Ramos (cell line): Measurements from ENCODE around the gene CDKL1.
"Not testable (repeated sequence)": the region's sequence is repeated elsewhere in the genome, so short reads cannot be mapped to it uniquely, and the experiment has no call there.

ENCODE experiments used
- in situ Hi-C: fragments of 300-500 bp; cut with MboI; formaldehyde crosslinking; loops from one replicate; pipeline ENCODE4 v1.14.3; 2022; ENCODE audit warnings: low sequenced_read_pairs; ENCODE audit not compliant: unreplicated experiment

CDKL1 gene

DNA sequence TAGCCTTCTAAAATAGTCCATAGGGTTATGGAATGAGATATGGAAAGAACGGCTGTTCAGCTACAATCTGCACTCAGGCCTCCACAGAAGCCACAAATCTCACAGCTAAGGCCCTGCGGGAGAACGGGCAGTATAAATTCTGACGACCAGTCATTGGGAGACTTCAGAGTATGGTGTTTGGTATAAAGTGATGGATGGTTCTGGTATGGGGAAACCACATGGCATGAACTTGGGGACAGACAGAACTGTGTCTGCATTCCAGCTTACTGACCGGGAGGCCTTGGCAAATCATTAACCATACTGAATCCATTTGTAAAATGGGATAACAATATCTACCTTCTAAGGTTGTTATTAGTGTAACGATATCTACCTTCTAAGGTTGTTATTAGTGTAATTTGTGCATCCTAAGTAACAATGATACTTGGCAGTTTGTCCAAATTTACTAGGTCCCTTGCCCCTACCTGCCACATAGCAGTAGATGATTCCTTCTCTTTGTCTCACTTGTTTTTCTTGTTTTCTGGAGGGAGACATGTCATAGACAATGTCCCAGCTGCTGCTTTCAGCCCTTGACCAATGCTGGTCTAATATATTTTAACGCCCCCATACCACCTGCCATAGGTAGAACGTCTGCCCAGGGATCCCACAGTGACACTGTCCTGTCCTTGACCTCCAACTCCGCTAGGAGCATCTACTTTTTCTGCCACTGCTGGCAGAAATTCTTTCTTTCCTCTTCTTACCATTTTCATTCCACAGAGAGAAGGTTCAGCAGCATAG is 6.8 kb downstream of the CDKL1 start:
- in situ Hi-C loops: no loop called here

DNA sequence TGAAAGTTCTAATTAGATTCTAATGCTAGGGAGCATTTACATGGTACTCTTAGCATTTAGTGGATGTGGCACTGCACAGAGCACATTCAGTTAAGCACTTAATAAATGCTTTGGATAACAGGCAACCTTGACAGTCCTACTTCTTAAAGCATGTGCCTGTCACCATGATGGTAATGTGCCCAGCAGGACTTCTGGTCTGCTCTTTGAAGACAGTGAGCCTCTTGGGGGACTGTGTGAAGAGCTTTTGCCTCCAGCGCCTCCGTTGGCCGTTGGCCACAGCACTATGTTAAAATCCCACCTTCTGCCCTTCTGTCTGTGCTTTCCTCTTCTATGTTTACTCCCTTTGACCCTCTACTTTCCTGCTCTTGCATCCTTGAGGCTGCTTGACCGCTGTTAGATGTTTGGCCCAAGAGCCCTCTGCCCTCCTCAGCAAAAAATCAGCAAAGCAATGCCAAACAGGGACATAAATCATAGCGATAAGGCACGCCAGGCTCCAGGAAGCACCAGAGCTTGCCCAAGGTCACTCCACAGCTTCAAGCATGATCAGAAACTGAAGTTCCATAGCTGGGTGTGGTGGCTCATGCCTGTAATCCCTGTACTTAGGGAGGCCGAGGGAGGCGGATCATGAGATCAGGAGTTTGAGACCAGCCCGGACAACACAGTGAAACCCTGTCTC is 8.3 kb downstream of the CDKL1 start:
- in situ Hi-C loops: no loop called here

DNA sequence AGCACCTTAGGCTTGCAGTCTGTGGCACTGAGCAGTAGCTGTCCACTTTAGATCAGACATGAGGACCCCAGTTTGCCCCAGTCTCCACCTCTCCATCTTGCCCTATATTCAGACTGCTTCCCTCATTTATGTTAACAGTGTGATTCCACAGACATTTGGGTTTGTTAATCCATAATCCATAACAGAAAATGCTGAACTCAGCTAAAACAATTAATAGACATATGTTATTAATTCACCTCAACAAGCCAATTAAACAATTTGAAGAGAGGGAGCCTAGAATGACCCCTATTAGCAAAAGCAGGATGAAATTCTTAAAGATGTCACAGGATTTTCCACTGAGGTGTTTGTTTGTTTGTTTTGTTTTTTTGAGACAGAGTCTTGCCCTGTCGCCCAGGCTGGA is 9.1 kb downstream of the CDKL1 start:
- in situ Hi-C loops: no loop called here

DNA sequence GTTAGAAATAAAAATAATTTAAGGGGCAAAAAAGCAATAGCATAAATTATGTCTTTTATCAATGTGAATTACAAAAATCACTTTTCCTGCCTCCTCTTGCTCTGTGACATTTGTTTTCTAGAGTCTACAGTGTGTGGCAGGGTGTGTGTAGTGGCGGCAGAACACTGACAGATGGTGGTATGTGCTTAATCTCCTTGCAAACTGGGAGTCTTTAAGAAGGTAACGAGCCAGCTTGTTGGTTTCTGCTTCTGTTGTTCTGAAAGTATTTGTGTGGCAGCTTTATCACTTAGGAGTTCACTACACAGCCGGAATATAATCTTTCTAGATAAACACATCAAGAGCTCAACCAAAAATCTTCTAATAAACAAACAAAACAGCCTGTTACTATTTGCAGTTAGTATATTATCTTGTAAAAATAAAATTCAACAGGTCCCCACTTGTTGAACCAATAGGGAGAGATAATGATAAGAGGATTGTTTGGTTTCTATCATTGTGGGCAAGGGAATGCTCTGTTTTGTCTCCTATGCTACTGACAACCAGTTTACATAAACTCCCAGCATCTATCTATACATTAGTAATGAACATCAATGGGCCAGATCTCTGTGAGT is 13.0 kb downstream of the CDKL1 start:
- in situ Hi-C loops: no loop called here

DNA sequence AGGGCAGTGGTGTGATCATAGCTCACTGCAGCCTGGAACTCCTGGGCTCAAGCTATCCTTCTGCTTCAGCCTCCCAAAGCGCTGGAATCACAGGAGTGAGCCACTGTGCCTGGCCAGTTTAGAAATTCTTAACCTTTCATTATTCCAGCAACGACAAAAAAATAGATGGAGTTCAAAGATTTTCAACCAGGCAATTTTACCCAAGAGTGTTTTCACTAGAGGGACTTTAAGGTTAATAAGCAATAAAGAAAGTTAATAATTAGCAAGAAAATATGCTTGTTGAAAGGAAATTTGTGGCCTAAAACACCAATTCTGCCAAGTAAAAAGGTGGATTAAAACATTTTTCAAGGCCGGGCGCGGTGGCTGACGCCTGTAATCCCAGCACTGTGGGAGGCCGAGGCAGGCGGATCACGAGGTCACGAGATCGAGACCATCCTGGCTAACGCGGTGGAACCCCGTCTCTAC is 14.8 kb downstream of the CDKL1 start:
- in situ Hi-C loops: no loop called here

DNA sequence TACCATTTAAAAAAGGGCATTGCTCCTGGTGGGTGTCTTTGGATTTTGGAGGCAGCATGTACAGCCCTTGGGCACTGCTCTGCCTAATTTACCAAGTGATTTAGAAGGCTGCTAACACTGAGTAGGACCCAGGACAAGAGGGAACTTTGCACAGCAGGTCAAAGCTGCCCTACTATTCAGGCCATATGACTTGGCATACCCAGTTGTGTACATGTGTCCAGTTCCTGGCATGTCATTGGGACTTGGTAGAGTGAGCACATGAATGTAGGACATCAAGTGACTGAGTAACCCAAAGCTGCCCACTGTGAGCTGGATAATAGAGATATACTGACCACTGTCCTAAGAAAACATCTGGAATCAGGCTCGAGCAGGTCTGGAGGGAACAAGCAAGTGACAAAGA is 15.7 kb downstream of the CDKL1 start:
- in situ Hi-C loops: no loop called here

DNA sequence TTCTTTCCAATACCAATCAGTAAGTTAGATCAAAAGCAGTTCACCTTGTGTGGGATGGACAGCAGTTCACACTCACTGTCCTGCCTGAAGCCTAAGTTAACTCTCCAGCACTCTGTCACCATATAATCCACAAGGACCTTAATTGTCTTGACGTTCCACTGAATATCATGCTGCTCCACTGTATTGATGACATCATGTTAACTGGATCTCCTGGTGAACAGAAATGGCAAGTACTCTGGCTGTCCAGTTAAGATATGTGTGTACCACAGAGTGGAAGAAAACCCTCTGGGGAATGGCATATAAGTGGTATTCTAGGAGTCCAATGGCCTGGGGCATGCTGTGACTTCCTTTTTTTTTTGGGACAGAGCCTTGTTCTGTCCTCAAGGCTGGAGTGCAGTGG is 16.2 kb downstream of the CDKL1 start:
- in situ Hi-C loops: no loop called here

DNA sequence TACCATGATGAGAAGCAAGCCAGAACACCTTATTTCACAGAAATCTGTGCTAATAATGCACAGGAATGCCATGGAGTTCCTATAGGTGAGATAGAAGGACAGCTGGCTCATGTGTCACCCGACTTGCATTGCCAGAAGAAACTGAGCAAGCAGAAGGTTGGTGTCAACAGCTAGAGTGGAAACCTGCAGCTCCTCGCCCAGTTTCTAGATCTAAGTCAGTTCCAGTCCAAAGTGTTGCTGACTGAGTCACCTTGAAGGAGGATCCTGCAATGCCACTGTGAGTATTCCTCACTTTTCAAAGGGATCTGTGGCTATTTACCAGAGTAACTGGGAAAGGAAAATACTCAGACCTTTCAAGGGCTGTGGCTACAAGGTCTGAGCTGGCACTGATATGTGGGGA is 17.1 kb downstream of the CDKL1 start:
- in situ Hi-C loops: no loop called here

DNA sequence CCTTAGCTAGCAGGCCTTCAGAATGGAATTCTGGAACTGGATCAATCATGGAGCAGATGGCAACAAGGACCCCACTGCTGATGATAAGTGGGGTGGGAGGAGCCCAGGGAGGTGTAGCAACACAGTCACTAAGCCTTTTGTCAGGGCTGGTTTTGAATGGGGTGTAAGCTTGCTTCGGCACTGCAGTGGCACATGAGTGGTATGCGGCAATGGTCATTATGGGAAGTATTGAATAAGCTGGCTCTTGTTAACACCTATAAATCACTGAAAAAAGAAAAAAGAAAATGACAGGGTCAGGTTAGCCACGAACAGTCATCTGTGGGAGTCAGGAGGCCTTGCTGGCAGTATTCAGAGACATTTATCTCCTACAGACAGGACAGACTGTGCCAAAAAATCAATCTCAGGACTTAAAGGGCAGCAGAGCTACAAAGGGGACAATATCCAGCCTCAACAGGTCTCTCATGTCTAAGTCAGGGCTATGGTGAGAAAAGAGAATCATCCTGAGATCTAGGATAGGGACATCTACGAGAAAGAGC is 19.1 kb downstream of the CDKL1 start:
- in situ Hi-C loops: no loop called here

DNA sequence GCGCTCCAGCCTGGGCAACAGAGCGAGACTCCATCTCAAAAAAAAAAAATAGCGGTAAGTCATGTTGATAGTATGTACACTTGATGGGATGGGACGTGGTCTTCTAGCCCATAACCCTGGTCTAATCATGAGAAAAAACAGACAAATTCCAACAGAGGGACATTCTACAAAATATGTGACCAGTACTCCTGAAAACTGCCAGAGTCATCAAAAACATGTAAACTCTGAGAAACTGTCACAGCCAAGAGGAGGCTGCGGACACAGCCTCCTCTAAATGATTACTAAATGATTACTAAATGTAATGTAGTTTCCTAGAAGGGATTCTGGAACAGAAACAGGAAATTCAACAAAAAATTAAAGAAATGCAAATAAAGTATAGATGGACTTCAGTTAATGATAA is 20.9 kb downstream of the CDKL1 start:
- in situ Hi-C loops: no loop called here

DNA sequence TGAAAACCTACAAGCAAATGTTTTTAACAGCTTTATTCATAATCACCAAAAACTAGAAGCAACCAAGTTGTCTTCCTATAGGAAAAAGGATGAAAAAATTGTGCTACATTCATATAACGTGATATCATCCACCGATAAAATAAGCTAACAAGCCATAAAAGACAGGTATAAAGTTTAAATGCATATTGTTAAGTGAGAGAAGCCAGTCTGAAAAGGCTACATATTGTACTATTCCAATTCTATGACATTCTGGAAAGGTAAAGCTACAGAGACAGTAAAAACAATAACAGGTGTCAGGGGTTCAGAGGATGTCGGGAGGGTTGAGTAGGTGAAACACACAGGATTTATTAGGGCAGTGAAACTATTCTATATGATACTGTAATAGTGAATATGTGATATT is 22.7 kb downstream of the CDKL1 start:
- in situ Hi-C loops: no loop called here

DNA sequence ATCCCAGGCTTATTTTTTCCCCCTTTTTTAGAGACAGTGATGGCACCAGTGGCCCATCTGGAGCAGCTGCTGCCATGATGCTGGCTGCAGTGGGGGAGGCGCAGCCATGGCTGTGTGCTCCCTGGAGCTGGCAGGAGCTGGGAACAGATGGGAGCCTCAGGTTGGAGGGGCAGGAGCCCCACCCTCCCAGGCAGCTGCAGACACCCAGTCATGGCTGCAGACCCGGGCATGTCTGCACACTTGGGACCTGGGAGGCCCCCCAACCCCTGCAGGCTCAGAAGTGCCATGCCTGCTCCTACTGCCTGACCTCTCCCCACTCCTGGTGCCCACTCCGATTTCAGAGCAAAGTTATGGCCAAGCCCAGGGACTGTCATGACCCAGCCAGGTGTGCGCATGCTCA is 25.1 kb downstream of the CDKL1 start:
- in situ Hi-C loops: no loop called here

DNA sequence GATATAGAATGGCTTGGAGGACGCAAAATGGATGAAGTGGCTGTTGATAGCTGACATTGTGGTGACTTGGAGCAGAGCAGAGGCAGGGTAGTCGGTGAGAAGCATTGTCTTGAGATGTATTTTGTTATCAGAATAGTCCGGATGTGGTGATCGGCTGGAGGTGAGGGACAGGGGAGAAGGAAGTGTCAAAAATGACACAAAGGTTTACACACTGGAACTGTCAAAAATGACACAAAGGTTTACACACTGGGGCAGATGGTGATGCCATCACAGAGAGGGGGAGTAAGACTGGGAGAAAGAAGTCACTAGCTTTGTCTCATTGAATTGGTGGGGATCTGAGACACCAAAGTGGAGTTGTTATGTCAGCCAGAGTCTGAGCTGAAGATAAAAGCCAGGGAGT is 30.1 kb downstream of the CDKL1 start:
- in situ Hi-C loops: no loop called here

DNA sequence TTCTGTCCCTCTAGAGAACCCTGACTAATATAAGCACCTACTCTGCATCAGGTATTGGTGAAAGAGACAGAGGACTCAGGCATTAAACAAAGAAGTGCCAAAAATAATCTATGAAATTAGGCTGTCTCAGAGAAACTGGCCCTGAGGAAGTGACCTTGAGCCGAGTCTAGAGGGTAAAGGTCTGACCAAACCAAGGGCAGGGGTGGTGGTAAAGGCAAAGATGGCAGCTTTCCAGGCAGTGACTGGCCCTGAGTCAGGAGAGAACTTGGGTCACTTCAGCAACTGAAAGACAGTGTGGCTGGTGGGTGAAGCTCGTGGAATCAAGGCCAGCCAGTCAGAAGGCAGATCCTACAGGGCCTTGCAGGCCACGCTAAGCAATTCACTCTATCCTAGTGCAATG is 30.6 kb downstream of the CDKL1 start:
- in situ Hi-C loops: no loop called here

DNA sequence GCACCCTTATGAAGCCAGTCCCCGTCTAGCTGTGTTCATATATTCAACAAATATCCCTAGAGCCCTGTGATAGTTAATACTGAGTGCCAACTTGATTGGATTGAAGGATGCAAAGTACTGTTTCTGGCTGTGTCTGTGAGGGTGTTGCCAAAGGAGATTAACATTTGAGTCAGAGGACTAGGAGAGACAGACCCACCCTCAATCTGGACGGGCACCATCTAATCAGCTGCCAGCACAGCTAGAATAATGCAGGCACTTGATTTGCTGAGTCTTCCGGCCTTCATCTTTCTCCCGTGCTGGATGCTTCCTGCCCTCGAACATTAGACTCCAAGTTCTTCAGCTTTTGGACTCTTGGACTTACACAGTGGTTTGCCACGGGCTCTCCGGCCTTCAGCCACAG is 31.1 kb downstream of the CDKL1 start:
- in situ Hi-C loops: not testable (repeated sequence)

DNA sequence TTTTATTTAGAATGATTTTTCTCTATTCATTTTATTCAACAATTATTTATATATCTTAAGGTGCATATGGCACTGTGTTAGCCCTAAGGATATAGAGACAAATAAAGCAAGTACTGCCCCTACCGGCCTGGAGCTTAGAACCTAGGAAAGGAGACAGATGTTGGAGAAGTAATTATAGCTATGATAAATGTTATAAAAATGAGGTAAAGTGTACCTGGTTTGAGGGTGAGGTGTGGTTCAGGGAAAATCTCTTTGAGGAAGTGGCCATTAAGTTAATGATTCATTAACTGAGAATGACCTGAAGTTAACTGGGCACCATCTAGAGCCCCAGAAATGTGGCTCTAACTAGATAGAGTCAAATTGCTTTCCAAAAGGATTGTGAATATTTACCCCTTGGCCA is 31.9 kb downstream of the CDKL1 start:
- in situ Hi-C loops: no loop called here

DNA sequence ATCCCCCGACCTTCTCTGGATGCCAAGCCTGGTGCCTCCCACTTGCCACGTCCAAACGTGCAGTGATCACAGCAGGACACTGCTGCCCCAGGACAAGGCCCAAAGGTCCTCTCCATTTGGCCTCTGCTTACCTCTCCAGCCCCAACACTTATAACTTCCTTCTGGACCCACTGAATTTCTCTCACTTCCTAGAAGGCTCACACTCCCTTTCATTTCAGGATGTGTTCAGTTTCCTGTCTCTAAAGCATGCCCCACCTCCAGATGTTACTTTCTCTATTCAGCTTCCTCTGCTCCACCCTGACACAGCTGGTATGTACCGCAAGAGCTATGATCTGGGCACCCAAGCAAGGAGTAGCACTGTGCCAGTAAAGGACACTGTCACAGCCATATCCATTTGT is 33.0 kb downstream of the CDKL1 start:
- in situ Hi-C loops: no loop called here

DNA sequence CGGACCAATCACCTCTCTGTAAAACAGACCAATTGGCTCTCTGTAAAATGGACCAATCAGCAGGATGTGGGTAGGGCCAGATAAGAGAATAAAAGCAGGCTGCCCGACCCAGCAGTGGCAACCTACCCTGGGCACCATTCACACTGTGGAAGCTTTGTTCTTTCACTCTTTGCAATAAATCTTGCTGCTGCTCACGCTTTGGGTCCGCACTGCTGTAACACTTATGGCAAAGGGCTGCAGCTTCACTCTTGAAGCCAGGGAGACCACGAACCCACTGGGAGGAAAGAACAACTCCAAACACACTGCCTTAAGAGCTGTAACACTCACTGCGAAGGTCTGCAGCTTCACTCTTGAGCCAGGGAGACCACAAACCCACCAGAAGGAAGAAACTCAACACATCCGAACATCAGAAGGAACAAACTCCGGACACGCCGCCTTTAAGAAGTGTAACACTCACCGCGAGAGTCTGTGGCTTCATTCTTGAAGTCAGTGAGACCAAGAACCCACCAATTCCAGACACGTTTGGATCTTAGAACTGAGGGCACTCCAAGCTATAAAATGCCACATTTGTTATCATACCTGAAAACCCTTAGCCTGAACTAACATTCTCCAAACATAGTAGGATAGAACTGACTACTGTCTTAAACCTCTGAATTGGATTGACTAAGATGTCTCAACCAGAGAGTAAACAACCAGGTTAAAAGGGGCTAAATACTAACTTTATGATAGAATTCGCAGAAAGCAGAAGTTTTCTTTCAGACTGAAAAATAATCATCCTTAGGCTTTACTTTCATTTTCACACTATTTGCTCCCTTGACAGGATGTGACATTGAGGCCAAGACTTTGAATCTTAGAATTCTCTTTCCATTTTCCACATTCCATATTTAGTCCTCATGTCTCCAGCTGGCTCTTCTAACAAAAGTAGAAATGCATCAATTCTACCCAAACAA is 33.6 kb downstream of the CDKL1 start:
- in situ Hi-C loops: no loop called here

DNA sequence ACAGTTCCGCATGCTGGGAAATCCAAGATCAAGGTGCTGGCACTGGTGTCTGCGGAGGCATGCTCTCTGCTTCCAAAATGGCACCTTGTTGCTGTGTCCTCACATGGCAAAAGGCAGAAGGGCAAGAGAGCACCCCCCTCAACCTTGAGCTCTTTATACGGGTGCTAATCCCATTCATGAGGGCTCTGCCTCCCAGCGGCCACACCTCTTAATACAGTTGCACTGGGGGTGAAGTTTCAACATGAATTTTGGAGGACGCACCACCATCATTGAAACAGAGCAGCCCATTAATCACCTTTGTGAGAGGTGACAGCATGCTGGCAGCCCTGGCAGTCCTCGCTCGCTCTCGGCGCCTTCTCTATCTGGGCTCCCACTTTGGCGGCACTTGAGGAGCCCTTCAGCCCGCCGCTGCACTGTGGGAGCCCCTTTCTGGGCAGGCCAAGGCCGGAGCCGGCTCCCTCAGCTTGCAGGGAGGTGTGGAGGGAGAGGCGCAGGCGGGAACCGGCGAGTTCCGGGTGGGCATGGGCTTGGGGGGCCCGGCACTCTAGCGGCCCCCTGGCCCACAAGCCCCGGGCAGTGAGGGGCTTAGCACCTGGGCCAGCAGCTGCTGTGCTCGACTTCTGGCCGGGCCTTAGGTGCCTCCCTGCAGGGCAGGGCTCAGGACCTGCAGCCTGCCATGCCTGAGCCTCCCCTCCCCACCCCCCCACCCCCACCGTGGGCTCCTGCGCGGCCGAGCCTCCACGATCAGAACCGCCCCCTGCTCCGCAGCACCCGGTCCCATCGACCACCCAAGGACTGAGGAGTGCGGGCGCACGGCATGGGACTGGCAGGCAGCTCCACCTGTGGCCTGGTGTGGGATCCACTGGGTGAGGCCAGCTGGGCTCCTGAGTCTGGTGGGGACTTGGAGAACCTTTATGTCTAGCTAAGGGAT is 34.9 kb downstream of the CDKL1 start:
- in situ Hi-C loops: not testable (repeated sequence)
